ENCODE data around the gene SDC4.

Gene SDC4

DNA sequence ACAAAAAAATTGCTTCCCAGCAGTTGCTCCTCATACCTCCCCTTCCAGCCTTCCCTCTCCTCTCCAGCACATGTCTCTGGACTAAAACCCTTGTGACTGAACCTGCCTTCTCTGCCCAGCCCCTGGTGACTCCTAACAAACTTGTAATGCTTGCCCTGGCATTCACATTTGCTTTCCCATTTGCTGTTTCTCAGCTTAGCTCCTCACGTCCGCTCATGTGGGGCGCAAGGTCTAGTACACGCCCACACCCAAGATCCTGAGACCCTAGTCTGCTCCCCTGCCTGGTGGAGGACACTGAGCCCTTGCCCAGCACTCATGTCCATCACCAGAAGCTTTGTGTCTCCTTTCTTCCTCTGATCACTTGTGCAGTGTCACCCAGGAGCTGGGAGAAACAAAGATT is 59.8 kb downstream of the SDC4 start:
- Histone ChIP-seq H3K9me3 (ENCODE audit: insufficient read depth, low read depth, low read length) (no peaks in the 10 kb centered on the region), H3K27me3 (ENCODE audit: insufficient read depth, low read length, poor library complexity, severe bottlenecking) (no peaks in the 10 kb centered on the region), H3K9me2 (replicated peaks; ENCODE audit: low read depth, low read length) (no peaks in the 10 kb centered on the region), H4K20me1 (ENCODE audit: insufficient read depth, low read length, poor library complexity, severe bottlenecking) (no peaks in the 10 kb centered on the region), H3K9ac (ENCODE audit: low read depth, low read length, poor library complexity, severe bottlenecking) (no peak overlapping the region), H2AFZ (ENCODE audit: low read length) (no peak overlapping the region), H3K4me1 (ENCODE audit: insufficient read depth, low read length, poor library complexity, severe bottlenecking) (no peaks in the 10 kb centered on the region), H3K36me3 (ENCODE audit: insufficient read depth, low read length) (no peaks in the 10 kb centered on the region), H3F3A (ENCODE audit: low read depth) (no peaks in the 10 kb centered on the region), H3K4me3 (ENCODE audit: low read length, poor library complexity, severe bottlenecking) (no peak overlapping the region), H3K4me2 (ENCODE audit: low read depth, low read length, poor library complexity, severe bottlenecking) (no peak overlapping the region), H3K79me2 (ENCODE audit: insufficient read depth, low read length) (no peaks in the 10 kb centered on the region)
- TF ChIP-seq CTCF (conservative IDR thresholded peaks at IDR 0.05; ENCODE audit: low read length) (no peak), EZH2phosphoT487 (IDR thresholded peaks at IDR 0.05; ENCODE audit: borderline replicate concordance) (no peak)

- no peaks in the 10 kb centered on the region for H3K9me2 ChIP-seq (replicated peaks; ENCODE audit: low read depth, low read length)
- no peak overlapping the region for H3K9ac ChIP-seq (ENCODE audit: low read depth, low read length, poor library complexity, severe bottlenecking)
- H3K9me3 ChIP-seq (ENCODE audit: insufficient read depth, low read depth, low read length) = no peaks in the 10 kb centered on the region
- no peaks in the 10 kb centered on the region for H3F3A ChIP-seq (ENCODE audit: low read depth)
- no peaks in the 10 kb centered on the region for H3K79me2 ChIP-seq (ENCODE audit: insufficient read depth, low read length)
- no peak overlapping the region for H2AFZ ChIP-seq (ENCODE audit: low read length)
- no peaks in the 10 kb centered on the region for H3K4me1 ChIP-seq (ENCODE audit: insufficient read depth, low read length, poor library complexity, severe bottlenecking)
- no peaks in the 10 kb centered on the region for H3K36me3 ChIP-seq (ENCODE audit: insufficient read depth, low read length)
- H3K4me2 ChIP-seq (ENCODE audit: low read depth, low read length, poor library complexity, severe bottlenecking) = no peak overlapping the region
- no peaks in the 10 kb centered on the region for H4K20me1 ChIP-seq (ENCODE audit: insufficient read depth, low read length, poor library complexity, severe bottlenecking)
- no peaks in the 10 kb centered on the region for H3K27me3 ChIP-seq (ENCODE audit: insufficient read depth, low read length, poor library complexity, severe bottlenecking)
- H3K4me3 ChIP-seq (ENCODE audit: low read length, poor library complexity, severe bottlenecking) = no peak overlapping the region
- TF ChIP-seq CTCF (conservative IDR thresholded peaks at IDR 0.05; ENCODE audit: low read length) = no peak
- TF ChIP-seq EZH2phosphoT487 (IDR thresholded peaks at IDR 0.05; ENCODE audit: borderline replicate concordance) = no peak
Measured at GRCh38 chr20:45283551-45284057, 64.6 kb downstream of the SDC4 start.

- TF ChIP-seq EZH2phosphoT487 (IDR thresholded peaks at IDR 0.05; ENCODE audit: borderline replicate concordance) (no peak), CTCF (conservative IDR thresholded peaks at IDR 0.05; ENCODE audit: low read length) (no peak)
- no peaks in the 10 kb centered on the region for H3F3A ChIP-seq (ENCODE audit: low read depth)
- no peak overlapping the region for H2AFZ ChIP-seq (ENCODE audit: low read length)
- H3K4me3 ChIP-seq (ENCODE audit: low read length, poor library complexity, severe bottlenecking) = no peak overlapping the region
- H3K27me3 ChIP-seq (ENCODE audit: insufficient read depth, low read length, poor library complexity, severe bottlenecking) = no peaks in the 10 kb centered on the region
- H3K36me3 ChIP-seq (ENCODE audit: insufficient read depth, low read length) = no peaks in the 10 kb centered on the region
- no peak overlapping the region for H3K4me2 ChIP-seq (ENCODE audit: low read depth, low read length, poor library complexity, severe bottlenecking)
- no peaks in the 10 kb centered on the region for H3K9me3 ChIP-seq (ENCODE audit: insufficient read depth, low read depth, low read length)
- H3K4me1 ChIP-seq (ENCODE audit: insufficient read depth, low read length, poor library complexity, severe bottlenecking) = no peaks in the 10 kb centered on the region
- no peaks in the 10 kb centered on the region for H3K79me2 ChIP-seq (ENCODE audit: insufficient read depth, low read length)
- no peak overlapping the region for H3K9ac ChIP-seq (ENCODE audit: low read depth, low read length, poor library complexity, severe bottlenecking)
- no peaks in the 10 kb centered on the region for H3K9me2 ChIP-seq (replicated peaks; ENCODE audit: low read depth, low read length)
- no peaks in the 10 kb centered on the region for H4K20me1 ChIP-seq (ENCODE audit: insufficient read depth, low read length, poor library complexity, severe bottlenecking)
Measured at GRCh38 chr20:45282700-45283550, 65.3 kb downstream of the SDC4 start.

All from Loucy (cell line).